GM19467 (cell line): ENCODE data around the gene GANAB.
"Not testable (repeated sequence)": the region's sequence is repeated elsewhere in the genome, so short reads cannot be mapped to it uniquely, and the experiment has no call there.

Source experiments
- ATAC-seq: cut with Tn5 transposase; IDR thresholded peaks from one replicate; pipeline ENCODE4 v1.9.1; 2021; ENCODE audit warnings: mild to moderate bottlenecking, moderate library complexity; ENCODE audit not compliant: unreplicated experiment

Gene GANAB

DNA sequence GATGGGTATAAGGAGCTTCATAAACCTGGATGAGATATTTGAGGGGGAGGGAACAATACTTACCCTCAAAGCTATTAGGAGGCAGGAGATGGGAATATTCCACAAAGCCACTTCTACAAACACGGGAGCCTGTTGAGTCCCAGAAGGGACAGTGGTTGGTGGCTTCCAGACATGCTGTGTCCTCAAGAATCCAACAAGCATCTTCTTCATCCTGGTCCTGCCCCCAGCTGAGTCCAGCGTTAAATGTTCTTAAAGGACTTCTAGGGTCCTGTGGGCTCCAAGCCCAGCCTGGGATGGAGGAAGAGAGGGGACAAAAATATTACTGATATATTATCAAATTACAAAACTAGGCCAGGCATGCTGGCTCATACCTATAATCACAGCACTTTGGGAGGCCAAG, 21.0 kb upstream of the GANAB start:
- ATAC-seq: no peak

DNA sequence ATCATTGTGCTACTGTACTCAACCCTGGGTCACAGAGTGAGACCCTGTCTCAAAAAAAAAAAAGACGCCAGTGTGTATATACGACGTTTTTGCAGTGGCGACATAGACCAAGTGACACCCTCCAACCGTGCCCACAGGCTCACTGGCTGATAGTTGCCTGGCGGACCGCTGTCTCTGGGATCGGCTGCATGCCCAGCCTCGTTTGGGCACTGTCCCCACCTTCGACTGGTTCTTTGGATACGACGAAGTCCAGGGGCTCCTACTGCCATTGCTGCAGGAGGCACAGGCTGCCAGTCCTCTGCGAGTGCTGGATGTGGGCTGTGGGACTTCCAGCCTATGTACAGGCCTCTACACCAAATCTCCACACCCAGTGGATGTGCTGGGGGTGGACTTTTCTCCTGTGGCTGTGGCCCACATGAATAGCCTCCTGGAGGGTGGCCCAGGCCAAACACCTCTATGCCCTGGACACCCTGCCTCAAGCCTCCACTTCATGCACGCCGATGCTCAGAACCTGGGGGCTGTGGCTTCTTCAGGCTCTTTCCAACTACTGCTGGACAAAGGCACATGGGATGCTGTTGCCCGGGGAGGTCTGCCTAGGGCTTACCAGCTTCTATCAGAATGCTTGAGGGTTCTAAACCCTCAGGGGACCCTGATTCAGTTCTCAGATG, 20.0 kb upstream of the GANAB start:
- no peak for ATAC-seq

DNA sequence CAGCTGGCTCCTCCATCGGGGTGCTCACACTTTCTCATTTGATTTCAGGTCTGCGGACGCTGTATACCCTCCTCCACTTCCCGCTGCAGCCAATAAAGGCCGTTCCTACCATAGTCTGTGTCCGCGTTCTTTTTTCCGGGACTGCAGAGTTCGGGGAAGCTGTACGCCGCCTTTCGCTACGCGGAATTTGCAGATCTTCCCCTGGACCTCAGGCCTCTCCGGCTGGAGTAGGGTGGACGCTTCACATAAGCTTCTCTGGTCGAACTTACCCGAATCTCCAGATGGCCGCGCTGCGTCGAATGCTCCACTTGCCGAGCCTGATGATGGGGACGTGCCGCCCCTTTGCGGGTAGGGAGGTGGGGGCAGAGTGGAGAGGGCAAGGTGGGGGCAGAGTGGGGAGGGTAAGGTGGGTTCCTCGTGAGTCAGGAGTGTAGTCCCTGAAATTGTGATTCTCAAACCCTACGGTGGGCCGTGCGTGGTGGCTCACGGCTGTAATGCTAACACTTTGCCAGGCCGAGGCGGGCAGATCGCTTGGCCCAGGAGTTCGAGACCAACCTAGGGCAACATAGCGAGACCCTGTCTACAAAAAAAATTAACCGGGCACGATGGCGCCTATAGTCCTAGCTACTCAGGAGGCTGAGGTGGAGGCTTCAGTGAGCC, 19.3 kb upstream of the GANAB start:
- no peak for ATAC-seq

DNA sequence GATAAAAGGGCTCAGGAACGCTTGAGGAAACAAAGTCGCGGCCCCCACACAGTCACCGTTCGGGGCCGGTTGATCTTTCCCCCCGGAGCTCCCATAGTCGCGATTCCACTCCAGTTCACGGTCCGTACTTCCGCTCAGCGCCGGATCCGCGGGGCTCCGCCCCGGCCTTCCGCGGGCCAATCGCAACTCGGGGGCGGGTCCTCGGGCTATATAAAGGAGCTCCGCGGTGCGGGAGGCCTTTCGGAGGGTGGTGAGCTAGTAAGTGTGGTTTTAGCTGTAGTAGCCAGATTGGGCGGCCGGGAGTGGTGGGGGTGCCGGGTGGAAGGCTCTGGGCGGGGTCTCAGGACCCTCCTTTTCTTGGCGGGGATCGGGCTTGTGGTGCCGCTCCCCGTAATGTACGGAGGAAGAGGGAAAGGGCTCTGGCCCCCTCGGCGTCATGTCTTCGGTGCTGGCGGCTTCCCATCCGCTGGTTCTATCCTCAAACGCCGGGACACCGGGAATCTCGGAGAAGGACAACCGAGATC, 18.7 kb upstream of the GANAB start, which contains the start of the genes C11orf98 and CSKMT:
C11orf98 (minus strand) TSS at position 136 of the 524 bp plus-strand sequence; CDS start at position 95, 41 bp downstream.
CSKMT (plus strand) TSS at position 238 of the 524 bp plus-strand sequence. CDS start 568 bp downstream, outside the sequence.
- ATAC-seq: peak; percentile 80

DNA sequence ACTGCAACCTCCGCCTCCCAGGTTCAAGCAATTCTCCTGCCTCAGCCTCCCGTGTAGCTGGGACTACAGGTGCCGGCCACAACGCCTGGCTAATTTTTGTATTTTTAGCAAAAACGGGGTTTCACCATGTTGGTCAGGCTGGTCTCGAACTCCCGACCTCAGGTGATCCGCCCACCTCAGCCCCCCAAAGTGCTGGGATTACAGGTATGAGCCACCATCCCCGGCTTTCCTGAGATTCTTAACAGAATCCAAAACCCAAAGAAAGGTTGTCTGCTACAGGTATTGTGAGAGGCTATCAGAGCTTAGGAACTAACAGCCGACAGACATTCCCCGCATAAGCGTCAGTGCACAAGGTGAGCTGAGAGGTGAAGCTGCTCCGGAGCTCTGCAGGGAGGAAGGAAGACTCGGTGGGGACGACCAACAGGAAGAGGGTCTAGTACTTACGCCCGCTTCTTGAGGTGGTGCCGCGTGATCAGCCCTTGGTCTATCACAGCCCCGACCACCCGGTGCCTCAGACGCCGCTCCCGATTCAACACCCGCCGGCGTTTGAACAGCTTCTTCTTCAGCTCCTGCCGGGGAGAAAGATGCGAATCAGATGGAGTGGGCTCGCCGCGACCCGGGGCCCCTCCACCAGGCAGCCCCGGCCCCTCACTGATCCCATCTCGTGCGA, 18.1 kb upstream of the GANAB start:
- peak; percentile 23 for ATAC-seq

DNA sequence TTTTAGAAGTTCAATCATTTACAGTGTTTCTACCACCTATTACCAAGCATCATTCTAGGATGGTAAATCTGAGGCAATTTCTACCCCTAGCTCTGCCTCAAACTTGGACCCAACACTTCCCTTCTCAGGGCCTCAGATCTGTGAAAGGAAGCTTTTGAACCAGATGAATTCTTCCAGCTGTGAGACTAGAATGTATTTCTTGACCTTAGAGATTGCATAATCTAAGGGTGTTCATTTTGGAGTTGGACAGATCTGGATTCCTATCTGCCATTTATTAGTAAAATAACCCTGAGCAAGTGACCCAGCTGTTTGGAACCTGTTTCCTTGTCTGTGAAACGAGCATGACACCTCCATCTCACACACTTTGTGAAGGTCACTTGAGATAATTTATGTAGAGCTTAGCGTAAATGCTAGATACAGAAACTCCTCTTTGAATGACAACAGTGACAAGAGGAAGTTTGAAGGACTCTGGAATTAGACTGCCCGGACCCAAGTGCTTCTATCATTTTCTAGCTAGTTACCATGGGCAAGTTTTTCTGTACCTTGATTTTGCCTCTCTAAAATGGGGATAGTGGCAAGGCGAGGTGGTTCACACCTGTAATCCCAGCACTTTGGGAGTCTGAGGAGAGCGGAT, 10.5 kb upstream of the GANAB start:
- ATAC-seq: no peak

DNA sequence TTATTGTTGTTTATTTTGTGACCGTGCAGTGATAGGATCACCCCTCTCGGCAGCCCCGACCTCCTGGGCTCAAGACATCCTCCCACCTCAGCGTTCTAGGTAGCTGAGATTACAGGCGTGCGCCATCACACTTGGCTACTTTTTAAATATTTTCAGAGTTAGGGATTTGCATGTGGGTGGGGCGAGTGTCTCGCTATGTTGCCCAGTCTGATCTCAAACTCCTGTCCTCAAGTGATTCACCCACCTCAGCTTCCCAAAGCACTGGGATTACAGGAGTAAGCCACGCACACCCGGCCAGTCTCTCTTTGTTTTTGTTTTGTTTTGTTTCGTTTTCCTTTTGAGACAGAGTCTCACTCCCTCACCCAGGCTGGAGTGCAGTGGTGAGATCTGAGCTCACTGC, 7.9 kb upstream of the GANAB start:
- ATAC-seq: no peak

DNA sequence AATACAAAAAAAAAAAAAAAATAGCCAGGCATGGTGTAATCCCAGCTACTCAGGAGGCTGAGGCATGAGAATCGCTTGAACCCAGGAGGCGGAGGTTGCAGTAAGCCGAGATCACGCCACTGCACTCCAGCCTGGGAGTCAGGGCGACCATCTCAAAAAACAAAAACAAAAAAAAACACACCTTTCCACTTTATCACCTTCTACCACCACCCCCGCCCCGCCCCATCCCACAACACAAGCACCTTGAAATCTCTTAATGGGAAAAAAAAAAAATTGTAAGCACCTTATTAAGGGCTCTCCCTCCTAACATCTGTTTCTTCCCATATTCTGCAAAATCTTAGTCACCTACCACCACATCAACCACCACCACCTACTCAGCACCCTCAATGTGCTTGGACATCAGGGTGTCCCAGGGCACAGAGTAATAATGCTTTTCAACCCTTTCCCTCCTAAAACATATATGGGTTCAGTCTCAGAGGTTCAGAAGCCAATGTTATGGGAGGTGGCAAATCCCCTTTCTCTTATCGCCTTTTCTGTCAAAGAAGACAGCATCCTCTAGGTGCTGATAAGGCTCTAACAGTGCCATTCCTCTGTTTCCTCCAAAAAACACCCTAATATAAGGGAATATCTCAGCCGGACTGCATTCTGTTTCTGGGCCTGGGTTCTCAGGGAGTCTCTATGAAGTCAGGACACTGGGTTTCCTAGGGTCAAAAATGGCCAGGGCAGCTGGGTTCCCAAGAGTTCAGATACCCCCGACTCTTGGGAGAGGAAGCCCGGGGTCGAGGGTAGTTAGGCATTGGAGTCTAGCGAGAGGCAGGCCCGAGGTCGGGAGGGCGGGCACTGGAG, 6.0 kb upstream of the GANAB start:
- no peak for ATAC-seq

DNA sequence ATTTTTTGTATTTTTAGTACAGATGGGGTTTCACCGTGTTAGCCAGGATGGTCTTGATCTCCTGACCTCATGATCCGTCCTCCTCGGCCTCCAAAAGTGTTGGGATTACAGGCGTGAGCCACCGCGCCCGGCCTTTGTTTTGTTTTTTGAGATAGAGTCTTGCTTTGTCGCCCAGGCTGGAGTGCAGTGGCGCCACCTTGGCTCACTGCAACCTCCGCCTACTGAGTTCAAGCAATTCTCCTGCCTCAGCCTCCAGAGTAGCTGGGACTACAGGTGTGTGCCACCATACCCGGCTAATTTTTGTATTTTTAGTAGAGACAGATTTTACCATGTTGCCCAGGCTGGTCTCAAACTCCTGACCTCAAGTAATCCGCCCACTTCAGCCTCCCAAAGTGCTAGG, 3.9 kb upstream of the GANAB start:
- not testable (repeated sequence) for ATAC-seq

DNA sequence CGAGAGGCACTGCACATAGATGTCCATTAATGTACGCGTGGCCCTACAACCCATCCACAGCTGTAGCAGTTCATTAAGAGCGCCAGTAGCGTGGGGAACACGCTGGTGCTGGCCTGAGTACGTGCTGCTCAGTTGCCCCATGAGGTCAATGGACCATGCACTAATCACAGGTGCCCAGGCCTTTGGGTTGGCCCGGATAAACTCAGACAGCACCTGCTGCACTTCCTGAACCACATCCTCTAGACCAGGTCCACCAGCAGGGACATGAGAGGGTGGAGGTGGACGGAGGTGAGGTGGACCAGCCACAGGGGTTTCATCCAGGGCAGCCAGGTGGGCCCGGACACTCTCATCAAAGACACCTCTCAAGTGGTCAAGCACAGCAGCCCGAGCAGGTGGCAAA, 3.1 kb upstream of the GANAB start:
- ATAC-seq: no peak

DNA sequence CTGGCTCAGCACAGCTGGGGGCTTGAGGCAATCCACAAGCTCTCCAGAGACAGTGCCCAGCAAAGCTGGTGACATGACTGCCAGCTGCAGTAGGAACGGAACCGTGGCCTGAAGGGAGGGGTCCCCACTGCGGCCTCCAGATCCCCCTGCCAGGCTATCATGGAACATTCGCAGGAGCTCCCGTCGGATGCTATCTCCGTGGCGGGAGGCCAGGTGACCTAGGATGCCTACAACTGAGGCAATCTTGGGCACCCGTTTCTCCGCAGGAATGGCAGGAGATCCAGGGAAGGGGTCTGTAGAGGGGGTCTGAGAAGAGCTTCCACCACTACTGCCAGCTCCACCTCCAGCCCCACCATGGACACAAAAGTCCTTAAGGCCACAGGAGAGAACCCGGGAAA, 2.6 kb upstream of the GANAB start:
- no peak for ATAC-seq

DNA sequence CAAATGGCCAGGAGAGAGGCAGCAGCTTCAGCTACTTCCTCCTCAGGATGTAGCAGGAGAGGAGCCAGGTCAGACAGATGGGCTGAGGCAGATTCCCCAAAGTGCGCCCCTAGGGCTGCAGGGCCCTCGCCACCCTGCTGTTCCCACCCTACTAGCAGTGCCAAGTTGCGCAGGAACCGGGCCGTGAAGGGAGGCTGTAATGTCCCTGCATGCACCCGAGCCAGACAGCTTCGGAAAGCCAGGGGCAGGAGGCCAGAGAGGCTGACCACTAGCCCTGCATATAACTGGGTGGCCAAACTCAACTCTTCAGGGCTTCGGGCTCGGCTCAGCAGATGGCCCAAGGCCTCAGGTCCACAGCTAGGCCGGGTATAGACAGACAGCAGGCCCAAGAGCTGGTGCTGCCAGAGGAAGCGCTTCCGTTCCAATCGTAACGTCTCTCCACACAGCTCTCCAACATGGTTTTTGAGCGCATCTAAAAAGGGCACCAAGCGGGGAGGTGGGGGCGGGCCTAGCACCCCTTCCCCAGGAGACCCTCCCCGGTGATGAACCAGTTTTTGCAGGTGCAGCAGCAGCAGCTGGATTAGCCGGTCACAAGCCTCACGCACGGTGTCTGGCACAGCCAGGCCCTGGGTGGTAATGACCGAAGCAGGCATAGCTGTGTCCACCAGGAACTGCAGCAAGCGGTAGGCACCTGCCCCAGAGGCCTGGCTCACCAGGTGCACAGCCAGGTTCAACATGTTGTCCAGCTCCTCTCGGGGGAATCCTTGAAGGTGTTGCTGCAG, 2.0 kb upstream of the GANAB start:
- ATAC-seq: no peak

DNA sequence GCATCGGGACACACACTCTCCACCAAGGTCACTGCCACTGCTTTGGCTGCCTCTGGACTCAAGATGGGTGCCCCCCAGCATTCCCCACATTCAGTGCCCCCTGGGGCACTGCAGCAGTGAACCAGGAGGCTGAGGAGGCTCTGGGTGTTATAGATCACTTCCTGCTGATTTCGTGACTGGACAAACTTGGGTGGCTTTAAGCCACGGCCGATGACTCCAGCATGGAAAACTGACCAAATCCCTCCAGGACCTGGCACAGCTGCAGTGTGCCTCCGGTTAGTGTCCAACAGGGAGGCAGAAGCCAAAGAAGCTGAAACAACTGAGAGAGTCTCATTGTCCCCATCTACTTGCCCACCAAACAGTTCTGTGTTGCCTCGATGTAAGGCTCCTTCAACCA, 1.2 kb upstream of the GANAB start:
- ATAC-seq: no peak

DNA sequence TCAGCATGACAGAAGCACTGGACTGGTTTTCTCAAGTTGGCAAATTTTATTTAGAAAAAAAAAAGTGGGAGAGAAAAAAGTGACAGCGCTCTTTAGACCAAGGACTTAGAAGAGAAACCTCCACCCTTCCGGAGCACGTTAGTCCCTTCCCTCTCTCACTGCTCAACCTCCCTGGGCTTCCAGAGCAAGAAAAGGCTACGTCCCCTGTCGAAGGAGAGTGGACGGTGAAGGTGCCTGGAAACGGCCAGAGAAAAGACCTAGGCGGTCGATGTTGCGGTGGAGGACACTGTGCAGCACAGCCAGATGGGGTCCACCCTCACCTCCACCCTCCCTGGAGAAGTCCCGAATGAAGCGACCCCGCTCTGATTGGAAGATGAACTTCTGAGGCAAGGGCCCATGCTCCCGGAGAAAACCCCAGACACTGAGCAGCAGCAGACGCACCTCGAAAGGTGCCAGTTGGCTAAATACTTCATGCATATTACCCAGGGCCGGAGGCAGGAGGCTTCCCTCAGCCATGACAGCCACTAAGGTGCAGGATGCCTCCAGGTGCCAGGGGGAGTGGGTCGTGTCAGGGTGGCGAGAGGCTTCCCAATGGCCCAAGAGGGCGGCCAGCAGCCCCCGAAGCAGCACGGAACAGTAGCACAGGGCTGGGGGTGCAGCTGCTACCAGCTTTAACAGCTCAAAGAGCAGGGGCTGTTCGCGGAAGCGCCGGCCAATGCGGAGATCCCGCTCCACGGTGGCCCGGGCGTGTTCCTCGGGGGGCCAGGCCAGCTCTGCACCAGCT, 604 bp upstream of the GANAB start:
- ATAC-seq: no peak

DNA sequence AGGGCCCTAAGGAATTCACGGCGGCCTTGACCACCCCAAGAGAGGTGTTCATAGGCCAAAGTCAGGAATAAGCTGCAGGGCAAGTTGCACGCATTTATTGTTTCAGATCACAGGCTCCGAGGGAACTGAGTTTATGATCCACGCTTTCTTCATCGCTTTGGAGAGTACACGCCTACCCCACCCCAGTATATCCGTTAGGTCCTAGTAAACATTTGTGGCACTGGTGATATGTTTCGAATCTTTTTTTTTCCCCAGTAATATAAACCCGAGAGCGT, 805 bp downstream of the GANAB start:
- no peak for ATAC-seq

DNA sequence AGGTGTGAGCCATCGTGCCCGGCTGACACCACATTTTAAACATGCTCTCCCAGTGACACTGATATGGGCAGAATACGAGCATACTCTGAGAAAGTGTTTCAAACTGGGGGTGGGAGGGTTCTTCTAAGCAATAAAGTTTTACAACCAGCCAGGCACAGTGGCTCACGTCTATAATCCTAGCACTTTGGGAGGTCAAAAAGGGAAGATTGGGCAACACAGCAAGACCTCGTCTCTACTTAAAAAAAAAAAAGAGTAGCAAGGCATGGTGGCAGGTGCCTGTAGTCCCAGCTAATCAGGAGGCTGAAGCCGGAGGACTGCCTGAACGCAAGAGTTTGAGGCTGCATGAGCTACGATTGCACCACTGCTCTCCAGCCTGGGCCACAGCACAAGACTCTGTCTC, 2.2 kb downstream of the GANAB start:
- ATAC-seq: no peak

DNA sequence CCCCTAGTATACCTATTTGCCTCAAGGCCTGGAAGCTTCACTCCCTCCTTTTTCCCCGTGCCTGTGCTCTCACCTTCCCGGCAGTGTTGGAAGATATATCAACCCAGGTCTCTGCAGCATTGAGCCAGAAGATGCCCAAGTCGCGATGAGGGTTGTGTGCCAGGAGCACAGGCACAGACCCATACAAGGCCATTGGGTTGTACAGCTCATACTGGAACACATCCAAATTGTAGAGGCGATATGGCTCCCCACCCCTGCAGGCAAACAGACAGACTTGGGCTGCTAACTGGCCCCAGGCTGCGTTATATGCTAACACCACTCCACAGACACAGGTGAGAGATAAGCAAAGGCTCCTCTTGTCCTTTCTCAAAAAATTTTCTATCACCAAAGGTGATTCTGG, 13.9 kb downstream of the GANAB start:
- no peak for ATAC-seq

DNA sequence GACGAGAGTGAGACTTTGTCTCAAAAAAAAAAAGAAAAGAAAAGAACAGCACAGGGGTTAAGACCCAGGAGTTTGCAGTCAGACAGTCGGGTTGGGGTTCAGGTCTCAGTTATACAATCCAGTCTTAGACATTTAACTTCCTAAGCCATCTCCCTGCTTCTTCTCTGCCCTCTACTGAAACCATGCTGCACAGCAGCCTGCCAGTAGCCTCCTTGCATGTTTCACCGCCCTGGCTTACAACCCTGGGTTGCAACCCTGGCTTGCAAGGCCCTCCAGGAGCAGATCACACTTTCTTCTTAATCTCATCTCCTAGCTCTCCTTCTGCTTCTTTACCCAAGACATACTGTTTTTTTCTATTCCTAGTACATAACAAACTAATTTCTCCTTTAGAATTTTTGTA, 18.7 kb downstream of the GANAB start:
- no peak for ATAC-seq

DNA sequence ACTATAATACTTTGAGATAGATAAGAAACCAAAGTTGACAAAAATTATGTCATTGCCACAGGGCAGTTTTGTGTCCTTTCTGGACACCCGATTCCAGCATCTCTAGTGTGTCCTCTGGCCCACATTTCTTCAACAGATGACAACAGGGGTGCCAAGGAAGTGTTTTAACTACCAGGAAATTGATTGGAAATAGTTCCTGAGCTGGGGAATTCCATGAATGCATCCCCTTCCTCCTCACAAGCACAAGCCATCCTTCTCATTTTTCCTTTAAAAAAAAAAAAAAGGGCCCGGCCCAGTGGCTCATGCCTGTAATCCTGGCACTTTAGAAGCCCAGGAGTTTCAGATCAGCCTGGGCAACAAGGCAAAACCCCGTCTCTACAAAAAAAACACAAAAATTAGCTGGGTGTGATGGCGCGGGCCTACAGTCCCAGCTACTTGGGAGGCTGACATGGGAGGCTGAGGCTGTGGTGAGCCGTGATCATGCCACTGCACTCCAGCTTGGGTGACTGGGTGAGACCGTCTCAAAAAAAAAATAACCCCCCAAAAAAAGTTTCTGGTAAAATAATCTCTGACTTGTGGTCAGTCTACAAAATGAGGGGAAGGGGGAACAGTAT, 23.8 kb downstream of the GANAB start:
- no peak for ATAC-seq
